Measurements from ENCODE around the gene HDAC11.

Gene HDAC11

DNA sequence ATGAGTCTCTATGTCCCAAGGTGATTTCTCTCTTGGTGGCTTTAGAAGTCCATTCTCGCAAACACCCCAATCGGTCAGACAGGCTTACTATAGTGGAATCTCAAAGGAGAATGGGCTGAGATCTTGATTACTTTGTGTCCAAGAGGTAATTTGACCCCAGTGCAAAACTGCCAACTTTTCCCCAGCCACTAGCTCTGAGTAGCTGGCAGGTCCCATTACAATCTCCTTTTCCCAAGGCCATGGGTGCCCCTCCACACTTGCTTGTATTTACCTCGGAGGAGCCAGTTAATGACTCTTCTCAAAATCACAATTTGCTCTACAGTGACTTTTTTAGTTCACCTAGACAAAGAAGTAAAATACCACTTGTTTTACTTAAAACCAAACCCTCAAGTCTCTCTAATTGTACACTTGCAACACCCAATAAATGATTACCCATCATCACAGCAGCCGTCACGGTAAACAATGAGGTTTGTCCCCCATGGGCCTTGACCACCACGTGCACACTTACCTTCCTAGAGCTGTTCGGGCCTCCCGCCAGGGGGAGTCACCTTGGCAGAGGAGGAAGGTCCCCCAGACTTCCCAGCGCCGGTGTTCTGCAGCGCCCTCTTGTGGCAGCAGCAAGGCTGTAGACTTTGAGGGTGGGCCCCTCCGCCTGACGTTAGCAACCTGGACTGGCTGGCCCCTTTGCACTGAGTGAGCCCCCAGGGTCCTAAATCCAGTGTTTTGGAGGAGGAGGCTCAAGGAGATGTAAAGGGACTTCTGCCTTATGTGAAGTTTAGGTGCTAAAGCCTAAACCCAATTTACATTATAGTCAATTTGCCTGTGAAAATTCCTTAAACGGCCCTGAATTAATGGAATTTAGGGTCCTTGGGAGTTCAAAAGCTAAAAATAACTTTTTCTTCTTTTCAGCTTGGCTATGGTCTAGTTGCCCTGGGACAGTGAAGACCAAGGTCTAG is 18.7 kb upstream of the HDAC11 start:
- TF ChIP-seq ZBTB7A (IDR thresholded peaks at IDR 0.05; ENCODE audit: low read depth), result 0 out of 2 replicates have a peak, but pooled peaks have one; percentile 62
- no peak for TF ChIP-seq FOXM1 (IDR thresholded peaks at IDR 0.05; ENCODE audit: borderline replicate concordance, low read depth)
- TF ChIP-seq CEBPB (IDR thresholded peaks at IDR 0.05), result no peak
- TF ChIP-seq, protein P1, sequence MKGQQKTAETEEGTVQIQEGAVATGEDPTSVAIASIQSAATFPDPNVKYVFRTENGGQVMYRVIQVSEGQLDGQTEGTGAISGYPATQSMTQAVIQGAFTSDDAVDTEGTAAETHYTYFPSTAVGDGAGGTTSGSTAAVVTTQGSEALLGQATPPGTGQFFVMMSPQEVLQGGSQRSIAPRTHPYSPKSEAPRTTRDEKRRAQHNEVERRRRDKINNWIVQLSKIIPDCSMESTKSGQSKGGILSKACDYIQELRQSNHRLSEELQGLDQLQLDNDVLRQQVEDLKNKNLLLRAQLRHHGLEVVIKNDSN (IDR thresholded peaks at IDR 0.05), result 0 out of 2 replicates have a peak, but pooled peaks have one; percentile 18
- TF ChIP-seq EP300 (IDR thresholded peaks at IDR 0.05; ENCODE audit: borderline replicate concordance), result no peak
- no peak for TF ChIP-seq EGR1 (IDR thresholded peaks at IDR 0.05)
- TF ChIP-seq RAD21 (IDR thresholded peaks at IDR 0.05; ENCODE audit: low read depth), result peak; percentile 83
- TF ChIP-seq, protein P2, sequence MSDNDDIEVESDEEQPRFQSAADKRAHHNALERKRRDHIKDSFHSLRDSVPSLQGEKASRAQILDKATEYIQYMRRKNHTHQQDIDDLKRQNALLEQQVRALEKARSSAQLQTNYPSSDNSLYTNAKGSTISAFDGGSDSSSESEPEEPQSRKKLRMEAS (IDR thresholded peaks at IDR 0.05), result peak; percentile 89
- TF ChIP-seq CREB1 (IDR thresholded peaks at IDR 0.05; ENCODE audit: low read depth), result no peak

DNA sequence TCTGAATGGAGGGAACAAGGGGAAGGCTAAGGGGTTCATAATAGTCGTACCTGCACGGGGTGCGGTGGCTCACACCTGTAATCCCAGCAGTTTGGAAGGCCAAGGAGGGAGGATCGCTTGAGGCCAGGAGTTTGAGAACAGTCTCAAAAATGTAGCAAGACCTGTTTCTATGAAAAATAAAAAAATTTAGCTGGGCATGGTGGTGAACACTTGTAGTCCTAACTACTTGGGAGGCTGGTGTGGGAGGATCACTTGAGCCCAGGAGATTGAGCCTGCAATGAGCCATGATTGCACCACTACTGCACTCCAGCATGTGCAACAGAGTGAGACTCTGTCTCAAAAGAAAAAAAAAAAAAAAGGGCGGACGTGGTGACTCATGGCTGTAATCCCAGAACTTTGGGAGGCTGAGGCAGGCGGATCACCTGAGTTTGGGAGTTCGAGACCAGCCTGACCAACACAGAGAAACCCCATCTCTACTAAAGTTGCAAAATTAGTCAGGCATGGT is 17.9 kb upstream of the HDAC11 start:
- no peak for TF ChIP-seq ZBTB7A (IDR thresholded peaks at IDR 0.05; ENCODE audit: low read depth)
- TF ChIP-seq, protein P3, sequence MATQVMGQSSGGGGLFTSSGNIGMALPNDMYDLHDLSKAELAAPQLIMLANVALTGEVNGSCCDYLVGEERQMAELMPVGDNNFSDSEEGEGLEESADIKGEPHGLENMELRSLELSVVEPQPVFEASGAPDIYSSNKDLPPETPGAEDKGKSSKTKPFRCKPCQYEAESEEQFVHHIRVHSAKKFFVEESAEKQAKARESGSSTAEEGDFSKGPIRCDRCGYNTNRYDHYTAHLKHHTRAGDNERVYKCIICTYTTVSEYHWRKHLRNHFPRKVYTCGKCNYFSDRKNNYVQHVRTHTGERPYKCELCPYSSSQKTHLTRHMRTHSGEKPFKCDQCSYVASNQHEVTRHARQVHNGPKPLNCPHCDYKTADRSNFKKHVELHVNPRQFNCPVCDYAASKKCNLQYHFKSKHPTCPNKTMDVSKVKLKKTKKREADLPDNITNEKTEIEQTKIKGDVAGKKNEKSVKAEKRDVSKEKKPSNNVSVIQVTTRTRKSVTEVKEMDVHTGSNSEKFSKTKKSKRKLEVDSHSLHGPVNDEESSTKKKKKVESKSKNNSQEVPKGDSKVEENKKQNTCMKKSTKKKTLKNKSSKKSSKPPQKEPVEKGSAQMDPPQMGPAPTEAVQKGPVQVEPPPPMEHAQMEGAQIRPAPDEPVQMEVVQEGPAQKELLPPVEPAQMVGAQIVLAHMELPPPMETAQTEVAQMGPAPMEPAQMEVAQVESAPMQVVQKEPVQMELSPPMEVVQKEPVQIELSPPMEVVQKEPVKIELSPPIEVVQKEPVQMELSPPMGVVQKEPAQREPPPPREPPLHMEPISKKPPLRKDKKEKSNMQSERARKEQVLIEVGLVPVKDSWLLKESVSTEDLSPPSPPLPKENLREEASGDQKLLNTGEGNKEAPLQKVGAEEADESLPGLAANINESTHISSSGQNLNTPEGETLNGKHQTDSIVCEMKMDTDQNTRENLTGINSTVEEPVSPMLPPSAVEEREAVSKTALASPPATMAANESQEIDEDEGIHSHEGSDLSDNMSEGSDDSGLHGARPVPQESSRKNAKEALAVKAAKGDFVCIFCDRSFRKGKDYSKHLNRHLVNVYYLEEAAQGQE (IDR thresholded peaks at IDR 0.05; ENCODE audit: low read depth), result no peak
- TF ChIP-seq TAF1 (IDR thresholded peaks at IDR 0.05; ENCODE audit: low read depth), result no peak
- TF ChIP-seq, protein P2 (IDR thresholded peaks at IDR 0.05), result no peak
- TF ChIP-seq YY1 (IDR thresholded peaks at IDR 0.05; ENCODE audit: low read depth), result no peak
- no peak for TF ChIP-seq TCF12 (IDR thresholded peaks at IDR 0.05; ENCODE audit: low read depth)
- no peak for TF ChIP-seq NFIC (IDR thresholded peaks at IDR 0.05)
- TF ChIP-seq EP300 (IDR thresholded peaks at IDR 0.05; ENCODE audit: borderline replicate concordance), result no peak
- TF ChIP-seq, protein P1 (IDR thresholded peaks at IDR 0.05), result no peak
- no peak for TF ChIP-seq CEBPB (IDR thresholded peaks at IDR 0.05)
- no peak for TF ChIP-seq EGR1 (IDR thresholded peaks at IDR 0.05)
- no peak for TF ChIP-seq FOXM1 (IDR thresholded peaks at IDR 0.05; ENCODE audit: borderline replicate concordance, low read depth)
- no peak for TF ChIP-seq TEAD4 (IDR thresholded peaks at IDR 0.05)
- TF ChIP-seq CREB1 (IDR thresholded peaks at IDR 0.05; ENCODE audit: low read depth), result no peak
- TF ChIP-seq RAD21 (IDR thresholded peaks at IDR 0.05; ENCODE audit: low read depth), result no peak

DNA sequence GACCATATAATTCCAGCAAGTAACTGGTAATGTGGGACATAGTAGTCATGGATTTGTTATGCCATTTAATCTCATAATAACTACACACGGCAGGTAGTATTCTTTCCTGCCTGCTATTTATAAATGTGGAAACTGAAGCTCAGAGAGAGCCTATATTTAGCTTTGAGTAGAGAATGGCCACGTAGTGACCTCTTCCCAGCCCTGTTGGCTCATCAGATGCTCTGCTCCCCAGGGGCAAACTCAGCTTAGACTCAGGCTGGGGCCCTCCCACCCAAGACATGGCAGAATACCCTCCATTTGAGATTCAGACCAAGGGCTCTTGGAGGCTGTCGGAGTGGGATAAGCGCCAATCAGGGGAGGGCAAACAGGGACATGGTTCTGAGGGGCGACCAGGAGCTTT is 17.3 kb upstream of the HDAC11 start:
- no peak for TF ChIP-seq FOXM1 (IDR thresholded peaks at IDR 0.05; ENCODE audit: borderline replicate concordance, low read depth)
- TF ChIP-seq TAF1 (IDR thresholded peaks at IDR 0.05; ENCODE audit: low read depth), result no peak
- TF ChIP-seq, protein P1 (IDR thresholded peaks at IDR 0.05), result no peak
- no peak for TF ChIP-seq EGR1 (IDR thresholded peaks at IDR 0.05)
- TF ChIP-seq EP300 (IDR thresholded peaks at IDR 0.05; ENCODE audit: borderline replicate concordance), result no peak
- TF ChIP-seq CREB1 (IDR thresholded peaks at IDR 0.05; ENCODE audit: low read depth), result no peak
- TF ChIP-seq, protein P2 (IDR thresholded peaks at IDR 0.05), result no peak
- no peak for TF ChIP-seq RAD21 (IDR thresholded peaks at IDR 0.05; ENCODE audit: low read depth)
- TF ChIP-seq NFIC (IDR thresholded peaks at IDR 0.05), result no peak
- no peak for TF ChIP-seq TCF12 (IDR thresholded peaks at IDR 0.05; ENCODE audit: low read depth)
- no peak for TF ChIP-seq ZBTB7A (IDR thresholded peaks at IDR 0.05; ENCODE audit: low read depth)
- TF ChIP-seq, protein P3 (IDR thresholded peaks at IDR 0.05; ENCODE audit: low read depth), result no peak
- no peak for TF ChIP-seq YY1 (IDR thresholded peaks at IDR 0.05; ENCODE audit: low read depth)
- no peak for TF ChIP-seq CEBPB (IDR thresholded peaks at IDR 0.05)
- no peak for TF ChIP-seq TEAD4 (IDR thresholded peaks at IDR 0.05)

DNA sequence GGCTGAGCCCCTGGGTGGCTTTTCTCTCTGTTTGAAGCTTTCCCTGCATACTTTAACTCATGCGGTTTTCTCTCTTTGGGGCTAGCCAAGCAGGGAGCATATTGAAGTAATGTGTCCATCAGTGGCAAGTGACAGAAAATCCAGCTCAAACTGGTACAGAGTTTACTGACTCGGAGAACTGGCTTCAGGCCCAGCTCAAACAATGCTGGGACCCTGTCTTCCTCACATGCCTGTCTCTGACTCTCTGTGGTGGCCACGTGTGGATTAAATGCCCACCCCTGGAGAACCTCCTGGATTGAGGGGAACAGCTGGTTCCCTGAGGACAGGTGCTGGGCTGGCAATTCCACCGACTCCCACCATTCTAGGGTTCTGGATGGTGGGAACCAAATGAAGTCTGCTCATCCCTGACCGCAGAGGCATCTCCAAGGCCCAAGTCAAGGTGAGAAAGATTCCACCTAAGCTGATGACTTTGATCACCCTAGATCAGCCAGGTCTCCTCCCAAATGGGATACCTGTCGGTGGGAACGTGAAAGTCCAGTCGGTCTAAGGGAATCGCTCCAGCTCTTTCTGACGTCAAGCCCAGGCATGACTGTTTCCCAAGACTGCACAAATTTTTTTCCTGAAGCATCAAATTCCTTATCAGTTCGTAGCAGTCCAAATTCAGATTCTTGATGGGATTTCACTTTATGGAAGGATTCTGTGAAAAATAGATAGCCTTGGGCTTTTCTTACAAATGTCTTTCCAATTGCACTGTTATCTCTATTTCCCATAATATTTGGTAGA is 16.3 kb upstream of the HDAC11 start:
- TF ChIP-seq FOXM1 (IDR thresholded peaks at IDR 0.05; ENCODE audit: borderline replicate concordance, low read depth) (no peak), TAF1 (IDR thresholded peaks at IDR 0.05; ENCODE audit: low read depth) (no peak), RAD21 (IDR thresholded peaks at IDR 0.05; ENCODE audit: low read depth) (no peak), EP300 (IDR thresholded peaks at IDR 0.05; ENCODE audit: borderline replicate concordance) (no peak), TEAD4 (IDR thresholded peaks at IDR 0.05) (no peak), NFIC (IDR thresholded peaks at IDR 0.05) (no peak), ZBTB7A (IDR thresholded peaks at IDR 0.05; ENCODE audit: low read depth) (no peak), EGR1 (IDR thresholded peaks at IDR 0.05) (no peak), YY1 (IDR thresholded peaks at IDR 0.05; ENCODE audit: low read depth) (no peak), CREB1 (IDR thresholded peaks at IDR 0.05; ENCODE audit: low read depth) (no peak), CEBPB (IDR thresholded peaks at IDR 0.05) (no peak), TCF12 (IDR thresholded peaks at IDR 0.05; ENCODE audit: low read depth) (no peak)
- TF ChIP-seq, protein P1 (IDR thresholded peaks at IDR 0.05), result no peak
- TF ChIP-seq, protein P2 (IDR thresholded peaks at IDR 0.05), result no peak
- TF ChIP-seq, protein P3 (IDR thresholded peaks at IDR 0.05; ENCODE audit: low read depth), result no peak
